GM19397 (cell line): ENCODE data around the gene GPRC5D.

Experiments
- ATAC-seq: cut with Tn5 transposase; IDR thresholded peaks from one replicate; pipeline ENCODE4 v1.9.1; 2021; ENCODE audit warnings: mild to moderate bottlenecking, moderate library complexity; ENCODE audit not compliant: unreplicated experiment

GPRC5D gene

GRCh38 chr12:12939888-12940287, 12.1 kb downstream of the GPRC5D start:
- no peak for ATAC-seq

DNA sequence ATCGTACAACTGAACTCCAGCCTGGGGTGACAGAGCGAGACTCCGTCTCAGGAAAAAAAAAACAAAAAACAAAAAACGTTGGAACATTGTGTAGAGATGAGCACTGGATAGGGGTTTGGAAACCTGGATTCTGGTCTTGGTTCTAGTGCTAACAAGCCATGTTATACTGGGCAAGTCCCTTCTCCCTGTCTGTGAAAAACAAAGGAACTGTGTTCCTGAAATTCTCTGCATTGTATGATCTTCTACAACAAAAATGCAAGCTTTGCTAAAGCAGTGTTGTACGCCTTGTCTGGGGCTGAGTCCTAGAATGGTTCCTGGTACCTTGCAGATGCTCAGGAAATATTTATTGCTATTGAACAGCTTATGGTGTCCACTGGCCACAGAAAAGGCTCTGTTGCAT, 13.4 kb downstream of the GPRC5D start:
- ATAC-seq: no peak

GRCh38 chr12:12936983-12937491, 14.9 kb downstream of the GPRC5D start:
- no peak for ATAC-seq

DNA sequence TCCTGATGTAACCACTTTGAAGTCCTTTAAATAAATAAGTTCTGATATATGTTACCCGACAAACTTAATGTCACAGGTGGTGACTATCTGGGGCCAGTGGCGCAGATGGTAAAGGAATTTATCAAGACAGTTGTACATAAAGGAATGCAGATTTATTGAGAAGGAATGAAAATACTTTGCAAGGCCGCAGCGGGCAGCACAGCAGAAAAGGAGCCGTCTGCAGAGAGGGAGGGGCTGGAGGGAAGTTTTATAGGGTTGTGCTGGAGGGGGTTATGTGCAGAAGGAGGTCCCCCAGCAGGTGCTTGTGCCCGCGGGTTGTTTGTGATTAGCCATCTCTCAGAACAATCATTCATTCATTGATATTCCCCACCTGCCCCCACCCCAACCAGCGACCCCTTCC, 17.4 kb downstream of the GPRC5D start:
- no peak for ATAC-seq

- ATAC-seq: no peak
Observed at GRCh38 chr12:12933742-12934141, 18.2 kb downstream of the GPRC5D start.

DNA sequence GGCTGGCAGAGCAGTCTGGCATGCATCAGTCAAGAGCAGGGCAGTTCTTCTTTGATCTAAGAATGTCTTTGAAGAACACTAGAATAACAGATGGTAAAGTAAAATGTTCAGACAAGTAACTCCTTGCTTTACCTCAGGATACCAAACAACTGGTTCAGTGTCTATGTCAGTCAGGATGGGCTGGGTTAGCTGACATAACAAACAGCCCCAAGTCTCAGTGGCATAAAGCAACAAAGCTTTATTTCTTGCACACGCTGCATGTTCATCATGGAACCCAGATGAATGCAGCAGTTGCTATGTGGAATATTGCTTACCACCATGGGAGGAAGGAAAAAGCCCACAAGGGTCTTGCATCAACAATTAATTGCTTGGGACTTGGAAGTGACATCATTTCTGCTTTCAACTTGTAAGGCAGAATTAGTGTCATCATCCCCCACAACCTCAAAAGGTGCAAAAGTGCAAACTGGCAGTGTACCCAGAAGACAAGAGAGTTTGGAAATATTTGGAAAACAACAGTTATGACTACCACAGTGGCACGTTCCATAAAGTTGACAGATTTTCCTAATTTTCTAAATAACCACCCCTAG, 21.2 kb downstream of the GPRC5D start:
- no peak for ATAC-seq

GRCh38 chr12:12929696-12930095, 22.3 kb downstream of the GPRC5D start:
- ATAC-seq: no peak

GRCh38 chr12:12927211-12928079, 24.5 kb downstream of the GPRC5D start:
- ATAC-seq: no peak

DNA sequence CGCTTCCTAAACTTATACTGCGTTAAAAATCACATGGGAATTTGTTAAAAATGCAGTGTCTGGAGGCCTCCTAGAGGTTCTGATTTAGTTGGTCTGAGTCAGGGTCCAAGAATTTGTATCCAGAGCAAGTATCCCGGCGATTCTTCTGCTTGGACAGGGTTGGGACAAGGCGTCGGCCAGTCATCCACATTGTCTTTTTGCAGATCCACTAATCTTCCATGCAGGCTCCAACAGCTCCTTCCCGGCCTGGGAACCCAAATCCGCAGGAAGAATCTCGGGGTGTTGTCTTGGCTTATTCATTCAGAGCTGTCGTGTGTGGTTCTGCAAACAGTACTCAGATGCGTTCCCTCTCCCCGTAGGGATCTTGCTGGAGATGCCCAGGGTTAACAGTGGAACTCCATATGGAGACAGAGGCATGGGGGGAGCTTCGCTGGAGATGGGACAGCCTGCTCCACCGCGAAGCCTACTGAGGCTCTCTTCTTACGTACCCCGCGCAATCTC, 25.3 kb downstream of the GPRC5D start:
- ATAC-seq: no peak

- ATAC-seq: no peak
Observed at GRCh38 chr12:12925388-12925787, 26.6 kb downstream of the GPRC5D start.

GRCh38 chr12:12924169-12924568, 27.8 kb downstream of the GPRC5D start:
- ATAC-seq: no peak

DNA sequence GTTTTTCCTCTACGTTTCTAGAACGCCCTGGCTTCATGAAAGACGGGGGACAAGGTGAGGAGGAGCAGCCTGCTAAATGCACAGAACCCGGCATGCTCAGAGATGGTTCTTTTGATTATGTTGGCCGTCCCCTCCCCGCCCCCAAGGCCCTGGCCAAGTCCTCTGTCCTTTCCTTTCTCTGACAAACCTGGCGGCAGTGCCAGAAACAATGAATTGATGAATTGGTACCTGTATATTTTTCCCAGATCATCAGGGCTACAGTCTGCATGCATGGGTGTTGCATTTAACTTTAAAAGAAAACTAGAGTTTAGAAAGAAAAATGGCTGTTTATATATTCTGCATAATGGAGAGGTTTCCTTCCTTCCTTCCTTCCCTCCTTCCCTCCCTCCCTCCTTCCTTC, 29.0 kb downstream of the GPRC5D start:
- ATAC-seq: no peak

DNA sequence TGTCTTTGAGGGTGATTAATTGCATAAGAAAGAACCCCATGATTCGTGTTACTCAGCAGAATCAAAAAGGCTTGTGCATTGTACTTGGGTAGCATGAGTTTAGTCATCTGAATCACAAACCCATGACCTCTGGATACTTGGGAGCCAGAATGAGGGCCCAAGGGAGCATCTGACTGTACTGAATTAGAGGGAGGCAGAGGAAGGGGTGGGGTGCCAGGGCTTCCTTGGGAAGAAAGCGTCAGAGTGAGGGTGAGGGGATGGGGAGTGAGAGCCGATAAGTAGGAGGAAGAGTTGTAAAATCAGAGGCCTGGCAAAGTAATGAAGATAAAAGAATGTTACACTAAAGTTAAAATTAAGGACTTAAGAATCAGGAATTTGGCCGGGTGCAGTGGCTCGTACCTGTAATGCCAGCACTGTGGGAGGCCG, 29.8 kb downstream of the GPRC5D start:
- ATAC-seq: no peak

GRCh38 chr12:12919666-12920435, 32.1 kb downstream of the GPRC5D start:
- no peak for ATAC-seq

GRCh38 chr12:12918781-12919389, 33.1 kb downstream of the GPRC5D start:
- no peak for ATAC-seq

DNA sequence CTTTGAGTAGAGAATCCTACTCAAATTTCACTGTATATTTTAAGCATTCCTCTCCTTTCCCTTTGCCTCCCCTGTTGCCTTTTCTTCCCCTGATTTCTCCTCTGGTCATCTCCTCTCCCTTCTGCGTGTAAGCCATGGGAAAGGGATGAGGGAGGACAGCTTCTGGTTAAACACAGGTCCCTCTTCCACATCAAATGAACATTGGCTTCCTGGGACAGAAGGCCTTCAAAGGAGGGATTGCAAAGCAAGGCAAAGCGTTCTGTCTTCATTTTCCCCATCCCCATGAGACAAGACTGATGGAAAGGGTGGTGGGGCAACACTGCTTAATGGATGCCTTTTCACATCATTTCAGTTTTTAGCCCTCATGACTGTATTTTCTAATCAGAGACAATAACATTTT, 34.5 kb downstream of the GPRC5D start:
- no peak for ATAC-seq

GRCh38 chr12:12916135-12916944, 35.6 kb downstream of the GPRC5D start:
- ATAC-seq: peak; percentile 89

GRCh38 chr12:12915656-12916055, 36.3 kb downstream of the GPRC5D start:
- ATAC-seq: no peak

DNA sequence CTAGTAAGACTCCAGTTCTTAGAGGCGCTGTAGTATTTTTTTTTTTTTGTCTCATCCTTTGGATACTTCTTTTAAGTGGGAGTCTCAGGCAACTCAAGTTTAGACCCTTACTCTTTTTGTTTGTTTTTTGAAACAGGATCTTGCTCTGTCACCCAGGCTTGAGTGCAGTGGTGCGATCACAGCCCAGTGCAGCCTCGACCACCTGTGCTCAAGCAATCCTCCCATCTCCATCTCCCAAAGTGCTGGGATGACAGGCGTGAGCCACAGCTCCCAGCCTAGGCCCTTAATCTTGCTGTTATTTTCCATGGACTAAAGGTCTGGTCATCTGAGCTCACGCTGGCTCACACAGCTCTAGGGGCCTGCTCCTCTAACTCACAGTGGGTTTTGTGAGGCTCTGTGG, 39.3 kb downstream of the GPRC5D start:
- ATAC-seq: no peak

- no peak for ATAC-seq
Observed at GRCh38 chr12:12909995-12910420, 42.0 kb downstream of the GPRC5D start.
